GM20000 (cell line): ENCODE data around the gene SERPINB12.

Experiments
- DNase-seq: peaks from one replicate; pipeline ENCODE4 v3.0.0; 2012; ENCODE audit warnings: low spot score
- TF ChIP-seq, protein P1 (sequence below): IDR thresholded peaks from 2 replicates; pipeline ENCODE4 v1.5.1; 2012; ENCODE audit warnings: mild to moderate bottlenecking, control low read depth; ENCODE audit errors: extremely low read depth, missing control alignments

Gene SERPINB12

DNA sequence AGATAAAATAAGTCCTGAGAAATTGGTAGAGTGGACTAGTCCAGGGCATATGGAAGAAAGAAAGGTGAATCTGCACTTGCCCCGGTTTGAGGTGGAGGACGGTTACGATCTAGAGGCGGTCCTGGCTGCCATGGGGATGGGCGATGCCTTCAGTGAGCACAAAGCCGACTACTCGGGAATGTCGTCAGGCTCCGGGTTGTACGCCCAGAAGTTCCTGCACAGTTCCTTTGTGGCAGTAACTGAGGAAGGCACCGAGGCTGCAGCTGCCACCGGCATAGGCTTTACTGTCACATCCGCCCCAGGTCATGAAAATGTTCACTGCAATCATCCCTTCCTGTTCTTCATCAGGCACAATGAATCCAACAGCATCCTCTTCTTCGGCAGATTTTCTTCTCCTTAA lies 54.8 kb downstream of the SERPINB12 start:
- TF ChIP-seq, protein P1, sequence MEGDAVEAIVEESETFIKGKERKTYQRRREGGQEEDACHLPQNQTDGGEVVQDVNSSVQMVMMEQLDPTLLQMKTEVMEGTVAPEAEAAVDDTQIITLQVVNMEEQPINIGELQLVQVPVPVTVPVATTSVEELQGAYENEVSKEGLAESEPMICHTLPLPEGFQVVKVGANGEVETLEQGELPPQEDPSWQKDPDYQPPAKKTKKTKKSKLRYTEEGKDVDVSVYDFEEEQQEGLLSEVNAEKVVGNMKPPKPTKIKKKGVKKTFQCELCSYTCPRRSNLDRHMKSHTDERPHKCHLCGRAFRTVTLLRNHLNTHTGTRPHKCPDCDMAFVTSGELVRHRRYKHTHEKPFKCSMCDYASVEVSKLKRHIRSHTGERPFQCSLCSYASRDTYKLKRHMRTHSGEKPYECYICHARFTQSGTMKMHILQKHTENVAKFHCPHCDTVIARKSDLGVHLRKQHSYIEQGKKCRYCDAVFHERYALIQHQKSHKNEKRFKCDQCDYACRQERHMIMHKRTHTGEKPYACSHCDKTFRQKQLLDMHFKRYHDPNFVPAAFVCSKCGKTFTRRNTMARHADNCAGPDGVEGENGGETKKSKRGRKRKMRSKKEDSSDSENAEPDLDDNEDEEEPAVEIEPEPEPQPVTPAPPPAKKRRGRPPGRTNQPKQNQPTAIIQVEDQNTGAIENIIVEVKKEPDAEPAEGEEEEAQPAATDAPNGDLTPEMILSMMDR, result no peak
- DNase-seq, result no peak

DNA sequence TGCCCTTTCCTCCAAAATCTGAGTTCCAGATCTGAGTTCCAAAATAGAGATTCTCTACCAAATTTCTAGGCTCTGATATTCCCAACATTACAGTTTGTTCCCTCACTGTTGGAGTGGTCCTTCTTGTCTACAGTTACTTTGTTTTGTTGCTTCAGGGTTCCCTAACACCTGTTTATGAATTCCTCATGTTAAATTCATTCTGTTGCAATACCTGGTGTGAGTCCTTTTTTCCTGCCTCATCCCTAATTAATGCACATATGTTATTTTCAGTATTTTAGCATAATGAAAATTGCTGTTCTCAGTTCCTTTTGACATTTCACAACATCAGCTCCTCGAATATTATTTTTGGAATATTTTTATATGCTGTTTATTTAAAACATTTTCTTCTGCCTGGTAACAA lies 61.2 kb downstream of the SERPINB12 start:
- DNase-seq, result no peak
- TF ChIP-seq, protein P1, result no peak

DNA sequence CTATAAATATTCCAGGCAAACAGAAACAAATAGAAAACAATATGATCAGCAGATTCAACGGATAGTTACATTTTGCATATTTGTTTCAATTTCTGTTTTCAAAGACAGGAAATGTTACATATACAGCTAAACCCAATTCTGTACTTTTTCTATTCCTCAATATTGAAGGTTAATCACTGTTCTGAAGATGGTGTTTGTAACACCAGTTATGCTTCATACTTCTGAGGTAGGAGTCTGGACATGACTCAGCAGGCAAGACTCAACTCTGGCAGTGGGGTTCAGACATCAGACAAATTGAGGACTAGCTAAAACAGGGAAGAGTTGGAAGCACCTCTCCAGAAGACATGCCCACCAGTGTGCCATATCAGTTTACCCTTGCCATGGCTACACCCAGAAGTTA lies 61.6 kb downstream of the SERPINB12 start:
- DNase-seq, result peak; percentile 60
- TF ChIP-seq, protein P1, result no peak

DNA sequence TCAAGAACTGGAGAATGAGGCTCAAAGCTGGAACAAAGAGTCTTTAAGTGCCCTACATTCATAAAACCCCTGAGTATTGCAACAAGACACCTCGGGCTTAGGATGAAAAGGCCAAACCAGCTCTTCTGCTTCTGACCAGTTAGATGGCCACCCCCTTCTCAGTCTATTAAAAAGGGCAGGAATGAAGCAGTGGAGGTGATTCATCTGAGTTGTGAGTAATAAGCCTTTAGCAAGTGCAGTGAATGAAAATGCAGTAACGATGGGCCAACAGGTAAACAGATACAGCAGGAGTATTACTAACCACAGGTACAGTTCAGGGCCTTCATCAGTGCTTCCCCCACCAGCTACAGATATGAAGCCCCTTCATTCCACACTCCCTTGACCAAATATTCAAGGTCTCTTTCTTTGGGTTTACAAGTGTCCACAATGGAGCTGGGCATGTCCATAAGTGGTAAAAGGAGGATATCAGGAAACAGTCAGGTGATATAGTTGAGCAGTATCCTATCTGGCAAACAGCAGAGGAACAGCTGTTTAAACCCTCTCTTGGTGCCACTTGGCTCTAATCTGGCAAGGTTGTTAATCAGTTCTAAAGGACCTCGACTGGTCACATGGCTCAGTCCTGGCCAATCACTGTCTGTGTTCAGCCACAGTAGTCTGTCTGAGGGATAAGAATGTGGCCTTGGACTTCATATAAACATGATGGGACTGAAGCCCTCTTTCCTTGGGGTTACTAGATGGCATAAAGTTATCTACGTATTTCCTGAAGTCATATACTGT lies 62.8 kb downstream of the SERPINB12 start:
- TF ChIP-seq, protein P1, result no peak
- DNase-seq, result no peak

DNA sequence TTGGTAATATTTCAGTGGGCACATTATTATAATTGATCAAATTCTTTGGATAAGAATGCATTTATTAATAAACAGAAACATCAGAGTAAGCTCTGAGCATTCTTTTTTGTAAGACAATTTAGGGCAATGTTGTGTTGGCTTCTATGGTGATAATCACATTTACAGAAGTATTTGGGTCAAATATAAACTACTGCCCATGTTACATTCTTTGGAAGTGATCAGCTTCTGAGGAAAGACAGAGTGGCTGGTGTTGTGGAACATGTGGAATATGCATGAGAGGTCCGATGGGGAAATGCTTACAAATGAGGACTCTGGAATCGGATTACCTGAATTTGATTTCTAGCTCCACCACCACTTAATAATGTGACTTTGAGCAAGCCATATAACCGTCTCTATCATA lies 64.4 kb downstream of the SERPINB12 start:
- DNase-seq, result no peak
- TF ChIP-seq, protein P1, result no peak

DNA sequence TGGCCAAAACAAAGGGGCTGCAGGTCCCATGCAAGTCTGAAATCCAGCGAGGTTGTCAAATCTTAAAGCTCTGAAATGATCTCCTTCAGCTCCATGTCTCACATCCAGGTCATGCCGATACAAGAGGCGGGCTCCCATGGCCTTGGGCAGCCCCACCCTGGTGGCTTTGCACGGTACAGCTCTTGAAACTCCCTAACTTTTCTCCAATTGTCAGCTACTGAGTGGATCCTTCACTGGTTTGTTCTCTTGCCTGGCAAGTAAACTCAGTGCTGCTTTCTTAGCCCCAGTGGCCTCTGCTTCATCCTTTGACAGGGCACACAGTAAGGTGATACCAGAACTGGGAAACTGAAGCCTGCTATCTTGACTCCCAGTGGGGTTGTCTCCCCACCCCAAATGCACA lies 71.3 kb downstream of the SERPINB12 start:
- no peak for DNase-seq
- TF ChIP-seq, protein P1, result no peak

DNA sequence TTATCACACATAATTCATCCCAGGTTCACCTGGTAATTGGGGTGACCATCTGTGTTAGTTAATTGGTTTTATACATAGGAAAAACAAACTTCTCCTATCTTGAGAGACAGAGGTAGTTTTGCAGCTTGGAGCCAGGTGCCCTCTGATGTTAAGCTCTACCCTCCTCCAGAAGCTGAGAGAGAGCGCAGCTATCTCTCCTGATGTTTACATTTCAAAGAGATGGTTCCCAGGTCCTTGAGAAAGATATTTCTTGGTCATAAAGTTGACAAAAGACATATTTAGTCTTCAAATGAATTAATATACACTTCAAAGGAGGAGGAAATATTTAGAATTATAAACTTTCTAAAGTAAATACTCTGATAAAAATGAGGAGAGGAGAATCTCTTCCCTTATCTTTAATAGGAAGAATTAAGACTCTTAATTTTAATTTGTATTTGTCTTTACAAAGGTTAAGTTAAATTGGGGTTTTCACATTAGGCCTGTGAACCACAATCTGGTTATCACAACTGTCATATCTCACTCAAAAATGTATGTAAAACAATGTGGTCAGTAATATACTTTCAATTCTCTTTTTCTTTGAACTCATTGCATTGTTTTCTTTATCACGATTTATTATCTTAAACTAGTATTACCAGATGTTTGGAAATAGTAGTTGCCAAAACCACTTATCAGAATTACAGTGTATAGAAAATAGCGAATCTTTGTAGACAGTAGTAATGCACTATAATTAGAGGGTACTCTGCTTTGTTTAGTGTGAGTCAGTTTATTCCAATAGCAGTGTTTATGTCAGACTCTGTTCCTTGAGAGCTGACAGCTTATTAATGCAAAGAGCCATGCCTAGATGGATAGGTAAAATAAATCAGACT lies 75.1 kb downstream of the SERPINB12 start:
- TF ChIP-seq, protein P1, result no peak
- DNase-seq, result no peak
